Heart left ventricle (tissue), 13 donors: ENCODE data around the gene OTOGL.

Experiments
- POLR2A ChIP-seq, 2 donors: fragments of 450-650 bp; IDR thresholded peaks; one replicate each; pipeline ENCODE4 v1.6.1; 2017; ENCODE audit warnings: antibody characterized with exemption in 2 of 2, mild to moderate bottlenecking in 2 of 2, moderate library complexity in 2 of 2
- TF ChIP-seq, protein P1 (sequence below), 12 donors: fragments of 200-600 bp; sonication (generic) in 4 of 12; IDR thresholded peaks; one replicate each; pipeline versions ENCODE4 v1.5.0 to v1.8.0; 2018 to 2022; ENCODE audit warnings: antibody characterized with exemption in 12 of 12, mild to moderate bottlenecking in 5 of 12
- donor health status: ischemic (EF 13 %, LVEDD 7.1; RV severe dilation, severe dysfunction).
- donor health status: DM: no; HTN: yes; CAD: no.
- donor health status: DM: no; HTN: no; CAD: no.
- donor health status: ischemic (EF 25% LVEDD 6.9; RV normal size, moderate dysfunction).
- donor health status: ischemic (EF 25% LVEDD 5.7; RV mildly dilated, moderate dysfunction).
- donor health status: ischemic (EF 35%, LVEDD 5.7; RV mildly dilated, moderate dysfunction).
- donor health status: nonischemic (EF 11% LVEDD 7.7; RV severe dilation, severe dysfunction).
- donor health status: DM: yes; HTN: yes; CAD: no.
- donor health status: PGD.
- donor health status: ischemic (EF 29% LVEDD 5.4; RV normal size, mild dysfunction).
- donor health status: nonischemic (EF 23%, LVEDD 6.1; RV moderate dilation, normal function).

DNA sequence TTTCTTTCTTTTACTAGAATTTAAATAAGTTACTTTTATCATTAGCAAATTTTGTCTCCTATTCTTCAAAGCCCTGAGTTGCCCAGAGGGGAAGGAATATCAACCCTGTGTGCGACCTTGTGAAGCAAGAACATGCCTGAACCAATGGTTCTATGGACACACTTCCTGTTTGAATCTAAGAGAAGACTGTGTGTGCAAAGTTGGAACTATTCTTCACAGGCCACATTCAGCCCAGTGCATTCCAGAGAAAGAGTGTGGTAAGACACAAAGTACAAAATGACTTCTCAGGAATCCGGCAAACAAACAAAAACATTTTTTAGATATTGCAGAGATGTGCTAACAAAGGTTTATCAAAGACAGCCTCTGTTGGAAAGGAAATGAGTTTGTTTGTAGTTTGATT lies 253.9 kb downstream of the OTOGL start:
- TF ChIP-seq, protein P1, sequence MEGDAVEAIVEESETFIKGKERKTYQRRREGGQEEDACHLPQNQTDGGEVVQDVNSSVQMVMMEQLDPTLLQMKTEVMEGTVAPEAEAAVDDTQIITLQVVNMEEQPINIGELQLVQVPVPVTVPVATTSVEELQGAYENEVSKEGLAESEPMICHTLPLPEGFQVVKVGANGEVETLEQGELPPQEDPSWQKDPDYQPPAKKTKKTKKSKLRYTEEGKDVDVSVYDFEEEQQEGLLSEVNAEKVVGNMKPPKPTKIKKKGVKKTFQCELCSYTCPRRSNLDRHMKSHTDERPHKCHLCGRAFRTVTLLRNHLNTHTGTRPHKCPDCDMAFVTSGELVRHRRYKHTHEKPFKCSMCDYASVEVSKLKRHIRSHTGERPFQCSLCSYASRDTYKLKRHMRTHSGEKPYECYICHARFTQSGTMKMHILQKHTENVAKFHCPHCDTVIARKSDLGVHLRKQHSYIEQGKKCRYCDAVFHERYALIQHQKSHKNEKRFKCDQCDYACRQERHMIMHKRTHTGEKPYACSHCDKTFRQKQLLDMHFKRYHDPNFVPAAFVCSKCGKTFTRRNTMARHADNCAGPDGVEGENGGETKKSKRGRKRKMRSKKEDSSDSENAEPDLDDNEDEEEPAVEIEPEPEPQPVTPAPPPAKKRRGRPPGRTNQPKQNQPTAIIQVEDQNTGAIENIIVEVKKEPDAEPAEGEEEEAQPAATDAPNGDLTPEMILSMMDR (IDR thresholded peaks at IDR 0.05), result no peak
- TF ChIP-seq POLR2A (IDR thresholded peaks at IDR 0.05), result no peak
